K562 (cell line): ENCODE results near the gene TBC1D20.

Source experiments
- TARDBP ChIP-seq: fragments of 450-650 bp; IDR thresholded peaks from 2 replicates; pipeline ENCODE4 v1.6.1; 2016
- XRCC5 ChIP-seq: fragments of 200-400 bp; formaldehyde crosslinking; IDR thresholded peaks from 2 replicates; pipeline ENCODE4 v1.6.1; 2017; ENCODE audit warnings: low read depth, mild to moderate bottlenecking, low read length
- YY1 ChIP-seq, 3 experiments: IDR thresholded peaks; 2 replicates each; pipeline ENCODE4 v1.6.1; 2011; ENCODE audit warnings: low read length in 2 of 3, mild to moderate bottlenecking in 2 of 3, moderate library complexity in 2 of 3, borderline replicate concordance in 1 of 3, control low read depth in 1 of 3, low read depth in 1 of 3; ENCODE audit not compliant: insufficient read depth in 3 of 3, insufficient replicate concordance in 2 of 3, control insufficient read depth in 1 of 3, insufficient read length in 1 of 3; ENCODE audit errors: extremely low read depth in 1 of 3
- TF ChIP-seq, protein P1 (sequence below), 3 experiments: fragments of 200-800 bp in 1 of 3; fragments of 250-450 bp in 1 of 3; fragments of 450-650 bp in 1 of 3; sonication (Bioruptor Pico) in 1 of 3; sonication (Bioruptor generic) in 1 of 3; formaldehyde crosslinking in 1 of 3; IDR thresholded peaks; 2 replicates each; pipeline versions ENCODE4 v1.6.1 to v1.8.0; 2016 to 2022; ENCODE audit warnings: mild to moderate bottlenecking in 2 of 3, missing genetic modification characterization in 2 of 3, missing compliant biosample characterization in 1 of 3, moderate library complexity in 1 of 3
- TF ChIP-seq, protein P2 (sequence below), 3 experiments: IDR thresholded peaks in 2 of 3; conservative IDR thresholded peaks in 1 of 3; 2 replicates each; pipeline ENCODE4 v1.5.1; 2011 to 2012; ENCODE audit warnings: low read length in 3 of 3, mild to moderate bottlenecking in 3 of 3, control low read depth in 2 of 3, improper control_type of control experiment in 1 of 3, inconsistent platforms in 1 of 3, low read depth in 1 of 3, mixed read lengths in 1 of 3, moderate library complexity in 1 of 3; ENCODE audit not compliant: insufficient read depth in 2 of 3
- TF ChIP-seq, protein P3 (sequence below): sonication (generic); formaldehyde crosslinking; IDR thresholded peaks from 2 replicates; pipeline ENCODE4 v1.9.0; 2022; ENCODE audit warnings: mild to moderate bottlenecking, missing genetic modification reagents
- TF ChIP-seq, protein P4 (sequence below): sonication (generic); formaldehyde crosslinking; IDR thresholded peaks from 2 replicates; pipeline ENCODE4 v1.8.1; 2023; ENCODE audit warnings: mild to moderate bottlenecking, missing genetic modification reagents

DNA sequence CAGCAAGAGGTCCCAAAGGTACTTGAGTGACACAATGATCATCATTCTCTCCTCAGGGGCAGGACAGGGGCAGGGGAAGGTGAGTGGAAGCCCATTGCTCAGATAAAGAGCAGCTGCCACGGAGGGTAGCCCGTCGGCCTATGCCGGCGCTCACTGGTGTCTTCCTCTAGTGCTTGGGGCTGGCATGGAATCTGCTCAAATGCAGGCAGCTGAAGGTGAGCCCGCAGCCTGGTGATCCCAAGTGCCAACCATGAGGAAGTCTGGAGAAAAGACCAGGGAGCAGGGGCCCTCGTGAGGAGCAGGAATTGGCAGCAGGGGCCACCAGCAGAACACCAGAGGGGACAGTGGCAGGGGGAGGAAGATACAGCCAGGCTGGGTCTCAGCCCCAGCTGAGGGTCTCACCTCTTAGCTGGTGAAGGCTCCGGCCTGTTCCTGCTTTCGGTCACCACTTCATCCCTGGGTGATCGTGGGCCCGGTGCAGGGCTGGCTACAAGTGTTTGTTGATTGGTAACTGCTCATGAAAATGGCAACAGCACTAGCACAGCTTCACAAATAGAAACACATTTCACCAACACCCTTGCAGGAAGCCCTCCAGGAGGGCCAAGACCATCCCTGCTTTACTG is 29.5 kb downstream of the TBC1D20 start:
- TF ChIP-seq XRCC5 (no peak), YY1 (IDR thresholded peaks at IDR 0.05; ENCODE audit: borderline replicate concordance in 1 of 3, control insufficient read depth in 1 of 3, extremely low read depth in 1 of 3, insufficient read depth in 3 of 3, insufficient read length in 1 of 3, insufficient replicate concordance in 2 of 3, low read depth in 1 of 3, low read length in 2 of 3) (no peak), TARDBP (no peak)
- TF ChIP-seq, protein P1, sequence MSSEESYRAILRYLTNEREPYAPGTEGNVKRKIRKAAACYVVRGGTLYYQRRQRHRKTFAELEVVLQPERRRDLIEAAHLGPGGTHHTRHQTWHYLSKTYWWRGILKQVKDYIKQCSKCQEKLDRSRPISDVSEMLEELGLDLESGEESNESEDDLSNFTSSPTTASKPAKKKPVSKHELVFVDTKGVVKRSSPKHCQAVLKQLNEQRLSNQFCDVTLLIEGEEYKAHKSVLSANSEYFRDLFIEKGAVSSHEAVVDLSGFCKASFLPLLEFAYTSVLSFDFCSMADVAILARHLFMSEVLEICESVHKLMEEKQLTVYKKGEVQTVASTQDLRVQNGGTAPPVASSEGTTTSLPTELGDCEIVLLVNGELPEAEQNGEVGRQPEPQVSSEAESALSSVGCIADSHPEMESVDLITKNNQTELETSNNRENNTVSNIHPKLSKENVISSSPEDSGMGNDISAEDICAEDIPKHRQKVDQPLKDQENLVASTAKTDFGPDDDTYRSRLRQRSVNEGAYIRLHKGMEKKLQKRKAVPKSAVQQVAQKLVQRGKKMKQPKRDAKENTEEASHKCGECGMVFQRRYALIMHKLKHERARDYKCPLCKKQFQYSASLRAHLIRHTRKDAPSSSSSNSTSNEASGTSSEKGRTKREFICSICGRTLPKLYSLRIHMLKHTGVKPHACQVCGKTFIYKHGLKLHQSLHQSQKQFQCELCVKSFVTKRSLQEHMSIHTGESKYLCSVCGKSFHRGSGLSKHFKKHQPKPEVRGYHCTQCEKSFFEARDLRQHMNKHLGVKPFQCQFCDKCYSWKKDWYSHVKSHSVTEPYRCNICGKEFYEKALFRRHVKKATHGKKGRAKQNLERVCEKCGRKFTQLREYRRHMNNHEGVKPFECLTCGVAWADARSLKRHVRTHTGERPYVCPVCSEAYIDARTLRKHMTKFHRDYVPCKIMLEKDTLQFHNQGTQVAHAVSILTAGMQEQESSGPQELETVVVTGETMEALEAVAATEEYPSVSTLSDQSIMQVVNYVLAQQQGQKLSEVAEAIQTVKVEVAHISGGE (CRISPR knock-in tag; IDR thresholded peaks at IDR 0.05) = no peak
- TF ChIP-seq, protein P2, sequence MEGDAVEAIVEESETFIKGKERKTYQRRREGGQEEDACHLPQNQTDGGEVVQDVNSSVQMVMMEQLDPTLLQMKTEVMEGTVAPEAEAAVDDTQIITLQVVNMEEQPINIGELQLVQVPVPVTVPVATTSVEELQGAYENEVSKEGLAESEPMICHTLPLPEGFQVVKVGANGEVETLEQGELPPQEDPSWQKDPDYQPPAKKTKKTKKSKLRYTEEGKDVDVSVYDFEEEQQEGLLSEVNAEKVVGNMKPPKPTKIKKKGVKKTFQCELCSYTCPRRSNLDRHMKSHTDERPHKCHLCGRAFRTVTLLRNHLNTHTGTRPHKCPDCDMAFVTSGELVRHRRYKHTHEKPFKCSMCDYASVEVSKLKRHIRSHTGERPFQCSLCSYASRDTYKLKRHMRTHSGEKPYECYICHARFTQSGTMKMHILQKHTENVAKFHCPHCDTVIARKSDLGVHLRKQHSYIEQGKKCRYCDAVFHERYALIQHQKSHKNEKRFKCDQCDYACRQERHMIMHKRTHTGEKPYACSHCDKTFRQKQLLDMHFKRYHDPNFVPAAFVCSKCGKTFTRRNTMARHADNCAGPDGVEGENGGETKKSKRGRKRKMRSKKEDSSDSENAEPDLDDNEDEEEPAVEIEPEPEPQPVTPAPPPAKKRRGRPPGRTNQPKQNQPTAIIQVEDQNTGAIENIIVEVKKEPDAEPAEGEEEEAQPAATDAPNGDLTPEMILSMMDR (IDR thresholded peaks at IDR 0.05 in 2 of 3, conservative IDR thresholded peaks at IDR 0.05 in 1 of 3; ENCODE audit: insufficient read depth in 2 of 3, low read depth in 1 of 3, low read length in 3 of 3) = no peak
- TF ChIP-seq, protein P3, sequence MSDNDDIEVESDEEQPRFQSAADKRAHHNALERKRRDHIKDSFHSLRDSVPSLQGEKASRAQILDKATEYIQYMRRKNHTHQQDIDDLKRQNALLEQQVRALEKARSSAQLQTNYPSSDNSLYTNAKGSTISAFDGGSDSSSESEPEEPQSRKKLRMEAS = no peak
- TF ChIP-seq, protein P4, sequence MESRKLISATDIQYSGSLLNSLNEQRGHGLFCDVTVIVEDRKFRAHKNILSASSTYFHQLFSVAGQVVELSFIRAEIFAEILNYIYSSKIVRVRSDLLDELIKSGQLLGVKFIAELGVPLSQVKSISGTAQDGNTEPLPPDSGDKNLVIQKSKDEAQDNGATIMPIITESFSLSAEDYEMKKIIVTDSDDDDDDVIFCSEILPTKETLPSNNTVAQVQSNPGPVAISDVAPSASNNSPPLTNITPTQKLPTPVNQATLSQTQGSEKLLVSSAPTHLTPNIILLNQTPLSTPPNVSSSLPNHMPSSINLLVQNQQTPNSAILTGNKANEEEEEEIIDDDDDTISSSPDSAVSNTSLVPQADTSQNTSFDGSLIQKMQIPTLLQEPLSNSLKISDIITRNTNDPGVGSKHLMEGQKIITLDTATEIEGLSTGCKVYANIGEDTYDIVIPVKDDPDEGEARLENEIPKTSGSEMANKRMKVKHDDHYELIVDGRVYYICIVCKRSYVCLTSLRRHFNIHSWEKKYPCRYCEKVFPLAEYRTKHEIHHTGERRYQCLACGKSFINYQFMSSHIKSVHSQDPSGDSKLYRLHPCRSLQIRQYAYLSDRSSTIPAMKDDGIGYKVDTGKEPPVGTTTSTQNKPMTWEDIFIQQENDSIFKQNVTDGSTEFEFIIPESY (CRISPR knock-in tag) = no peak
